SK-N-SH (cell line): ENCODE measurements around the gene TSGA10IP. TPM values are rescaled to one million over a fixed set of nuclear protein-coding genes. Genes with fewer than 3 reads are reported as not detected.
A peak's percentile ranks its signal among the peaks of the same experiment; 100 is the strongest.
"Not testable (repeated sequence)": the region's sequence is repeated elsewhere in the genome, so short reads cannot be mapped to it uniquely, and the experiment has no call there.

ENCODE experiments used
- CTCF ChIA-PET: fragments of 300-600, 350-600 bp; formaldehyde crosslinking; extraction: SDS; loops from one replicate; lab custom pipeline; 2021; lab: Yijun Ruan, JAX
- POLR2A ChIA-PET: fragments of 350-600 bp; sonication (Branson Sonifier 250); formaldehyde crosslinking; extraction: SDS; loops from one replicate; lab custom pipeline; 2020; ENCODE audit warnings: antibody characterized with exemption, inconsistent platforms; lab: Yijun Ruan, JAX
- DNase-seq: peaks from one replicate; pipeline ENCODE4 v3.0.0; 2012
- H2AFZ ChIP-seq: fragments of 200-600 bp; sonication (generic); 2 replicates; pipeline ENCODE4 v1.8.1; 2016; ENCODE audit warnings: antibody characterized with exemption, mild to moderate bottlenecking, low read depth
- H3F3A ChIP-seq: fragments of 200-600 bp; sonication (generic); replicated peaks from 2 replicates; pipeline ENCODE3; 2016; ENCODE audit warnings: antibody characterized with exemption, mild to moderate bottlenecking; ENCODE audit not compliant: insufficient read depth
- H3K27ac ChIP-seq, 2 experiments: fragments of 200-500 bp in 1 of 2; fragments of 200-600 bp in 1 of 2; sonication (Bioruptor generic) in 1 of 2; sonication (generic), shearing (Covaris generic) in 1 of 2; 2 replicates each; pipeline versions ENCODE4 v1.5.1 to v1.6.1; 2014 to 2016; ENCODE audit warnings: low read depth in 2 of 2, inconsistent platforms in 1 of 2, low read length in 1 of 2, mild to moderate bottlenecking in 1 of 2, mixed read lengths in 1 of 2
- H3K27me3 ChIP-seq: fragments of 200-600 bp; sonication (generic), shearing (Covaris generic); 2 replicates; pipeline ENCODE4 v1.6.1; 2016; ENCODE audit warnings: mixed run types; ENCODE audit not compliant: insufficient read depth
- H3K36me3 ChIP-seq, 2 experiments: fragments of 200-500 bp in 1 of 2; fragments of 200-600 bp in 1 of 2; sonication (Bioruptor generic) in 1 of 2; sonication (generic) in 1 of 2; replicated peaks in 1 of 2; 2 replicates each; pipeline versions ENCODE3 to v1.5.1; 2014 to 2016; ENCODE audit warnings: low read length in 1 of 2, mild to moderate bottlenecking in 1 of 2; ENCODE audit not compliant: insufficient read depth in 2 of 2, control insufficient read depth in 1 of 2
- H3K4me1 ChIP-seq, 2 experiments: fragments of 200-500 bp in 1 of 2; fragments of 200-600 bp in 1 of 2; sonication (Bioruptor generic) in 1 of 2; sonication (generic), shearing (Covaris generic) in 1 of 2; 2 replicates each; pipeline versions ENCODE4 v1.5.1 to v1.6.1; 2014 to 2016; ENCODE audit warnings: low read depth in 1 of 2, low read length in 1 of 2, mixed run types in 1 of 2; ENCODE audit not compliant: insufficient read depth in 2 of 2, control insufficient read depth in 1 of 2
- H3K4me2 ChIP-seq: fragments of 200-600 bp; sonication (generic), shearing (Covaris generic); 2 replicates; pipeline ENCODE4 v1.6.1; 2017; ENCODE audit warnings: mixed run types
- H3K4me3 ChIP-seq, 2 experiments: fragments of 200-500 bp in 1 of 2; fragments of 200-600 bp in 1 of 2; sonication (Bioruptor generic) in 1 of 2; sonication (generic), shearing (Covaris generic) in 1 of 2; 2 replicates each; pipeline versions ENCODE4 v1.5.1 to v1.8.1; 2014 to 2016; ENCODE audit warnings: low read depth in 2 of 2, inconsistent platforms in 1 of 2, low read length in 1 of 2, mild to moderate bottlenecking in 1 of 2, mixed read lengths in 1 of 2, moderate library complexity in 1 of 2
- H3K79me2 ChIP-seq: fragments of 200-600 bp; sonication (generic); 2 replicates; pipeline ENCODE4 v1.8.1; 2017; ENCODE audit warnings: mild to moderate bottlenecking; ENCODE audit not compliant: insufficient read depth
- H3K9ac ChIP-seq: fragments of 200-600 bp; sonication (generic); 2 replicates; pipeline ENCODE4 v1.6.1; 2017; ENCODE audit warnings: mixed run types
- H3K9me2 ChIP-seq: fragments of 200-600 bp; sonication (generic); 2 replicates; pipeline ENCODE4 v1.6.1; 2017; ENCODE audit warnings: mixed run types
- H3K9me3 ChIP-seq: fragments of 200-600 bp; sonication (generic); 2 replicates; pipeline ENCODE4 v1.6.1; 2017; ENCODE audit warnings: mixed run types, mild to moderate bottlenecking, moderate library complexity
- H4K20me1 ChIP-seq: fragments of 200-600 bp; sonication (generic); 2 replicates; pipeline ENCODE4 v1.6.1; 2017; ENCODE audit warnings: mild to moderate bottlenecking, mixed run types; ENCODE audit not compliant: insufficient read depth
- ELF1 ChIP-seq: IDR thresholded peaks from 2 replicates; pipeline ENCODE4 v1.4.0; 2012
- EP300 ChIP-seq, 2 experiments: IDR thresholded peaks; 2 replicates each; pipeline versions ENCODE4 v1.4.0 to v1.6.1; 2012; ENCODE audit warnings: borderline replicate concordance in 1 of 2, low read depth in 1 of 2, low read length in 1 of 2
- FOXJ3 ChIP-seq: sonication (generic); formaldehyde crosslinking; IDR thresholded peaks from 2 replicates; pipeline ENCODE4 v1.5.1; 2020; ENCODE audit warnings: mild to moderate bottlenecking, missing genetic modification reagents
- GATA2 ChIP-seq: sonication (generic); formaldehyde crosslinking; IDR thresholded peaks from 2 replicates; pipeline ENCODE4 v1.5.0; 2020; ENCODE audit warnings: mild to moderate bottlenecking, missing genetic modification reagents
- JUND ChIP-seq: IDR thresholded peaks from 2 replicates; pipeline ENCODE4 v1.4.0; 2012
- MAX ChIP-seq: IDR thresholded peaks from 2 replicates; pipeline ENCODE4 v1.4.0; 2012; ENCODE audit warnings: low read depth
- MEF2A ChIP-seq: IDR thresholded peaks from 2 replicates; pipeline ENCODE4 v1.4.0; 2012; ENCODE audit warnings: low read depth, borderline replicate concordance
- NFIC ChIP-seq: IDR thresholded peaks from 2 replicates; pipeline ENCODE4 v1.4.0; 2012; ENCODE audit warnings: borderline replicate concordance
- RFX5 ChIP-seq: IDR thresholded peaks from 2 replicates; pipeline ENCODE4 v1.6.1; 2012; ENCODE audit warnings: mild to moderate bottlenecking, improper control_type of control experiment, low read length
- SIN3A ChIP-seq: IDR thresholded peaks from 2 replicates; pipeline ENCODE4 v1.6.1; 2012; ENCODE audit warnings: low read depth, mild to moderate bottlenecking, low read length, moderate library complexity, borderline replicate concordance
- SMC3 ChIP-seq: IDR thresholded peaks from 2 replicates; pipeline ENCODE4 v1.6.1; 2012; ENCODE audit warnings: low read depth, low read length, improper control_type of control experiment
- TAF1 ChIP-seq: IDR thresholded peaks from 2 replicates; pipeline ENCODE4 v1.6.1; 2012; ENCODE audit warnings: low read depth, mild to moderate bottlenecking, low read length, moderate library complexity, borderline replicate concordance
- TCF12 ChIP-seq: IDR thresholded peaks from 2 replicates; pipeline ENCODE4 v1.4.0; 2012
- YY1 ChIP-seq: IDR thresholded peaks from 2 replicates; pipeline ENCODE4 v1.4.0; 2012; ENCODE audit warnings: low read depth, mild to moderate bottlenecking
- WGBS: methylation state at CpG from one replicate; pipeline ENCODE4 v1.1.6; 2017; ENCODE audit warnings: low lambda C conversion rate; 5-methylcytosine and 5-hydroxymethylcytosine counted together
- polyA plus RNA-seq, 3 experiments: library from polyadenylated mRNA; depleted of rRNA; stranded (reverse); fragments of >200 nt; gene quantifications; 2 replicates each; pipeline ENCODE4 v1.2.3, GENCODE V29; 2012

TSGA10IP gene
- polyA plus RNA-seq, 1 of the 3 experiments (the other 2 are of a cell fraction), result not detected

DNA sequence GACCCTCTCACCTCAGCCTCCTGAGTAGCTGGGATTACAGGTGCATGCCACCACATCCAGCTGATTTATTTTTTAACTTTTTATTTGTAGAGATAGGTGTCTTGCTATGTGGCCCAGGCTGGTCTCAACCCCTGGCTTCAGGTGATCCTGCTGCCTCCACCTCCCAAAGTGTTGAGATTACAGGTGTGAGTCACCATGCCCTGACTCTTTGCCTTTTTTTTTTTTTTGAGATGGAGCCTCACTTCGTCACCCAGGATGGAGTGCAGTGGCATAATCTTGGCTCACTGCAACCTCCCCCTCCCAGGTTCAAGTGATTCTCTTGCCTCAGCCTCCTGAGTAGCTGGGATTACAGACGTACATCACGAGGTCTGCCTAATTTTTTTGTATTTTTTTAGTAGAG, 6.4 kb downstream of the TSGA10IP start:
- H3K27me3 ChIP-seq, H3K4me1 ChIP-seq, H3K9ac ChIP-seq, H3K4me2 ChIP-seq, H3K9me2 ChIP-seq, H3K79me2 ChIP-seq, H3K36me3 ChIP-seq, H3K27ac ChIP-seq, H3K9me3 ChIP-seq, H2AFZ ChIP-seq, DNase-seq, POLR2A ChIA-PET, H4K20me1 ChIP-seq, H3F3A ChIP-seq, H3K4me3 ChIP-seq: not testable (repeated sequence)
- CTCF ChIA-PET, result interaction anchor here (0.6 kb wide), 1 partner anchor 67 kb away, joined by 3 read pairs; no protein-coding TSS in a partner anchor
- WGBS, result 42% methylated on average over 3 of the region's 3 CpGs

DNA sequence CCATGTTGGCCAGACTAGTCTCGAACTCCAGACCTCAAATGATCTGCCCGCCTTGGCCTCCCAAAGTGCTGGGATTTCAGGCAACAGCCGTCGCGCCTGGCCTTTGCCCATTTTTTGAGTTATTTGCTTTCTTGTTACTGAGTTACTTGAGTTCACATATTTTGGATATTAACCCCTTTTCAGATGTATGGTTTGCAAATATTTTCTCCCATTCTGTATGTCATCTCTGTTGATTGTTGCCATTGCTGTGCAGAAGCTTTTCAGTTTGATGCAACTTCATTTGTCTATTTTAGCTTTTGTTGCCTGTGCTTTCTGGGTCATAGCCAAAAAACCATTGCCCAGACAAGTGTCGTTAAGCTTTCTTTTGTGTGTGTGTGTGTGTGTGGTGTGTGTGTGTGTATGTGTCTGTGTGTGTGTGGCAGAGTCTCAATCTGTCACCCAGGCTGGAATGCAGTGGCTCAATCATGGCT, 6.8 kb downstream of the TSGA10IP start:
- Histone ChIP-seq H3K4me1 (no peaks in the 10 kb centered on the region; a peak in 1 of 4 replicates), H3K79me2 (no peaks in the 10 kb centered on the region), H3K27ac (no peak overlapping the region), H3K27me3 (no peaks in the 10 kb centered on the region), H4K20me1 (no peaks in the 10 kb centered on the region), H3K9me3 (no peaks in the 10 kb centered on the region), H3K9me2 (no peaks in the 10 kb centered on the region), H2AFZ (no peak overlapping the region), H3K36me3 (no peaks in the 10 kb centered on the region), H3F3A (peaks cover 3% of the 10 kb centered on the region), H3K4me2 (no peak overlapping the region), H3K9ac (no peak overlapping the region), H3K4me3 (no peak overlapping the region)
- ChIA-PET CTCF (no interaction called here), POLR2A (no interaction called here)
- 76% methylated on average over 6 of the region's 6 CpGs for WGBS
- DNase-seq, result no peak
- TF ChIP-seq YY1, result no peak
- TF ChIP-seq TCF12, result no peak
- TF ChIP-seq MAX, result no peak
- no peak for TF ChIP-seq ELF1
- TF ChIP-seq NFIC, result no peak
- TF ChIP-seq MEF2A, result no peak
- no peak for TF ChIP-seq RFX5
- no peak for TF ChIP-seq JUND
- TF ChIP-seq GATA2 (CRISPR knock-in tag), result no peak
- TF ChIP-seq SIN3A, result no peak
- no peak for TF ChIP-seq FOXJ3

- 91% methylated on average over 13 of the region's 20 CpGs for WGBS
- no peaks in the 10 kb centered on the region for H3K9me2 ChIP-seq
- H3K27me3 ChIP-seq, result no peaks in the 10 kb centered on the region
- POLR2A ChIA-PET, result no interaction called here
- no peaks in the 10 kb centered on the region for H4K20me1 ChIP-seq
- peaks cover 3% of the 10 kb centered on the region for H3F3A ChIP-seq
- H3K4me3 ChIP-seq, result no peak overlapping the region
- H3K36me3 ChIP-seq, result no peaks in the 10 kb centered on the region
- DNase-seq, result peak; percentile 48
- H2AFZ ChIP-seq, result no peak overlapping the region
- no peak overlapping the region for H3K4me2 ChIP-seq
- H3K9ac ChIP-seq, result no peak overlapping the region
- TF ChIP-seq NFIC, result no peak
- no peak for TF ChIP-seq EP300 (IDR thresholded peaks at IDR 0.05; ENCODE audit: borderline replicate concordance in 1 of 2, low read depth in 1 of 2, low read length in 1 of 2)
- no peak for TF ChIP-seq GATA2 (CRISPR knock-in tag)
- no peak for TF ChIP-seq SMC3
- no peak for TF ChIP-seq TAF1
- TF ChIP-seq, all 33 proteins: peak for 0
- H3K27ac ChIP-seq, result no peak overlapping the region
- H3K79me2 ChIP-seq, result no peaks in the 10 kb centered on the region
- no peaks in the 10 kb centered on the region; a peak in 1 of 4 replicates for H3K4me1 ChIP-seq
- H3K9me3 ChIP-seq, result no peaks in the 10 kb centered on the region
- CTCF ChIA-PET, result interaction anchor here (0.6 to 2.1 kb wide), 4 partner anchors 12 to 209 kb away, joined by 3 to 5 read pairs (median 4); partner anchors contain the start of gene FIBP
These were observed 8.2 kb downstream of the TSGA10IP start for GRCh38 chr11:65953471-65953870.
